ENCODE data around the gene TRAPPC4.
"Not testable (repeated sequence)": the region's sequence is repeated elsewhere in the genome, so short reads cannot be mapped to it uniquely, and the experiment has no call there.

The TRAPPC4 gene, protein sequence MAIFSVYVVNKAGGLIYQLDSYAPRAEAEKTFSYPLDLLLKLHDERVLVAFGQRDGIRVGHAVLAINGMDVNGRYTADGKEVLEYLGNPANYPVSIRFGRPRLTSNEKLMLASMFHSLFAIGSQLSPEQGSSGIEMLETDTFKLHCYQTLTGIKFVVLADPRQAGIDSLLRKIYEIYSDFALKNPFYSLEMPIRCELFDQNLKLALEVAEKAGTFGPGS

DNA sequence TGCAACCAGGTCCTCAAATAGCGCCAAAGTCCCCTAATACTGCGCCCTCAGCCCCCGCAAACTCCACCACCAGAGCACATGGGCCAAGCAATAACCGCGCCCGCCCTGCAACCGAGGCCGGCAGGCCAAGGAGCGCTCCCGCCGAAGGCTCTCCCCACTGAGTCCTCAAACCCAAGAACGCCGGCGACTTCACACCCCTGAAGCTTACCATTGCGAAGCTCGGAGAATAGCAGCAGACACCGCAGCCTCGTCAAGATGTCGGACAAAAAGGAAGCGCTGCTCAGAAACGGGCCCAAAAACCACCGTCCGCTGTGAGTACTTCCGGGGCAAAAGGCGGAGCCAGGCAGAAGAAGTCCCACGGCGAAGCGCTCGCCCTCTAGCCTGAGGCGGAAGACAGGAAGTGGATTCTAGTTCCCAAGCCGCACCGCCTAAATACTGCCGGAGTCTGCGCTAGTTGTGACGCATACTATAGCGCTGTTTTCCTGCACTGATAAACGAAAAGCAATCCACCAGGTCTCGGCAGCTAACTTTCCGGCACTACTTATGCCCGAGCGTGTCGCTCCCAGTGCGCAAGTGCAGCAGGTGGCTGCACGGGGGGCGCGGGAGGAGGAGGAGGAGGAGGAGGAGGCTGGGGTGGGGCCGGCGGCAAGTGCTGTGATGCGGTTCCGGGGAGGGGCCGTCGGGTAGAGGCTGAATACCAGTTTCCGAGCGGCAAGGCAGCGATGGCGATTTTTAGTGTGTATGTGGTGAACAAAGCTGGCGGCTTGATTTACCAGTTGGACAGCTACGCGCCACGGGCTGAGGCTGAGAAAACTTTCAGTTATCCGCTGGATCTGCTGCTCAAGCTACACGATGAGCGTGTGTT lies at the start of gene TRAPPC4, which contains the start of gene RPS25:
TSS of gene TRAPPC4 (plus strand) at position 693 of the 865 bp plus-strand sequence. CDS start at position 723, 30 bp downstream.
TSS of gene RPS25 (minus strand) at position 270 of the 865 bp plus-strand sequence. CDS start at position 211, 59 bp downstream.
- DNase-seq: peak; percentile 97

DNA sequence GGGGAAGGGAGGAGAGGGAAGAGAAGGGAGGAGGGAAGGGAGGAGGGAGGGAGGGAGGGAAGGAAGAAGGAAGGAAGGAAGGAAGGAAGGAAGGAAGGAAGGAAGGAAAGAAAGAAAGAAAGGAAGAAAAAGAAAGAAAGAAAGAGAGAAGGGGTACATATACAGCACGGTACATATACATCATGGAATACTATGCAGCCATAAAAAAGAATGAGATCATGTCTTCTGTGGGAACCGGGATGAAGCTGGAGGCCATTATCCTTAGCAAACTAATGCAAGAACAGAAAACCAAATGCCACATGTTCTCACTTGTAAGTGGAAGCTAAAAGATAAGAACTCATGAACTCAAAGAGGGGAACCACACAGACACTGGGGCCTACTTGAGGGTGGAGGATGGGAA lies 49.1 kb upstream of the TRAPPC4 start:
- DNase-seq: not testable (repeated sequence)

DNA sequence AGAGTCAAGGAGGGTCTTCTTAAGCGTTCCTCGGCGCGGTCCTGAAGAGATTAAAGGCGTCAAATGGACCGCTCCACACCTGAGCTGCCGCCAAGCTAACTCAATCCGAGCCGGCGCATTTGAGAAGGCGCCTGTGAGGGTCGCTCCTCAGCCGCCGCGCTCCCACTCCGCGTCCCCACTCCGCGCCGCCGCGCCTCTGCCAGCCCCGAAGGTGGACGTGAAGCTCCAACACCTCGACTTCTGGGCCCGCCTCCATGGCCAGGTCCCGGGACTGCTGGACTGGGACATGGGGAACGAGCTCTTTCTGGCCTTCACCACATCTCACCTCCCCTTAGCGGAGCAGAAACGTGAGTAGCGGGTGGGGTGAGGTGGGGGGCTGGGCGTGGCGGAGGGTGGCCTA lies 46.9 kb upstream of the TRAPPC4 start, which contains the start of gene FOXR1:
TSS of gene FOXR1 (plus strand) at position 116 of the 400 bp plus-strand sequence. CDS start at position 287, 171 bp downstream.
- DNase-seq: no peak

DNA sequence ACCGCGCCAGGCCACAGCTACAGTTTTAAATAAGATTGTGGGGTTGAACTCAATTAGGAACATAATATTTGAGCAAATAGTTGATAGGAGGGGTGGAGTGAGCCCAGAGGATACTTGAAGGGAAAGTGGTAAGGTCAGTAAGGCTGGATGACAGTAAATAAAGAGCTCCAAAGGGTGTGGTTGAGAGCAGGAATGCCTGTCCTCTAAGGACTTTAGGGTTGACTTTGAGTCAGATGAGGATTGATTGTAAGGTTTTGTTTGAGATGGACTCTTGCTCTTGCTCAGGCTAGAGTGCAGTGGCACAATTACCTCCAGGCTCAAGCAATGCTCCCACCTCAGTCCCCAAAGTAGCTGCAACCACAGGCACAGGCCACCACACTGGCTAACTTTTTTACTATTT lies 44.6 kb upstream of the TRAPPC4 start:
- no peak for DNase-seq

DNA sequence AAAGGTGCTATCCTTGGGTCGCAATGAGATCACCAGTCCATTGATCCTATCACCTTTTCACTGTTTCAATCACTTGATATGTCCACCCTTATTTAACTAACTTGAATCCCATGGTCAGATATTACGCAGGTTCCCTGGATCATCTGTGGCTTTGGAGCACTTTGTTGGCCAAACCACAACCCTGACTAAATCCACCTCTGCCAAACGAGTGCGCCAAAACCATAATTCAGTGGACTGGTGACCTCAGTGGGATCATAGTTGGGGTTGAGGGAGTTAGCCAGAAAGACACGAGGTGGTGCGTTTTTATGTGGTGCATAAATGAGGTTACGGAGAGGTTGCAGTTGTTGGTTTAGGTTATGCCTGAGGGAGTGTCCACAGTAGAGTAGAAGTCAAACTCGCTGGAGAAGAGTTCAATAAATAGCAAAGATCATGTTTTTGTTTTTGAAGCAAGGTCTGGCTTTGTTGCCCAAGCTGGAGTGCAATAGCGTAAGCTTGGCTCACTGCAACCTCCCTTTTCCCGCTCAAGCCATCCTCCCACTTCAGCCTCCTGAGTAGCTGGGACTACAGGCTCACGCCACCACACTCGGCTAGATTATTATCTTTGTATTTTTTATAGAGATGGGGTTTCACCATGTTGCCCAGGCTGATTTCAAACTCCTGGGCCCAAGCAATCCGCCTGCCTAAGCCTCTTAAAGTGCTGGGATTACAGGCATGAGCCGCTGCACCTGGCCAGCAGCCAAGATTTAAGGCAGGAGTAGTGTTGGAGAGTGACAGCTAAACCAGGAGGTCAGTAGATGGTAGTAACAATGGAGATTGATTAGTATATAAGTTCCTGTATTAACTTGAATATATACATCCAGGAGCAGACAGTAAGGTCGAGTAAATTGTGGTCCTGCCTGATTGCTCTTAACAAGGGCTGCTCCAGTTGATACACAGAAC lies 42.5 kb upstream of the TRAPPC4 start:
- DNase-seq: no peak

DNA sequence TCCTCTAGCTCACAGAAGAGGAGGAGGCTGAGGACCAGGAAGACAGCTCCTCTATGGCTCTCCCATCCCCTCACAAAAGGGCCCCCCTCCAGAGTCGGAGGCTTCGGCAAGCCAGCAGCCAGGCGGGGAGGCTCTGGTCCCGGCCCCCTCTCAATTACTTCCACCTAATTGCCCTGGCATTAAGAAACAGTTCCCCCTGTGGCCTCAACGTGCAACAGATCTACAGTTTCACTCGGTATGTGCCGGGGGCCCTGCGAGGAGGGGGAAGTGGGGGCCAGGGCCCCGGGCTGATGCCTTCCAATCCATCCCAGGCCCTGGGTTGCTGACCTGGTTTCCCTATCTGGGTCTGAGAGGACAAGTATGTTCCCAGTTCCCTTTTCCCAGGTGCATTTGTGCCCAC lies 39.1 kb upstream of the TRAPPC4 start:
- DNase-seq: no peak

DNA sequence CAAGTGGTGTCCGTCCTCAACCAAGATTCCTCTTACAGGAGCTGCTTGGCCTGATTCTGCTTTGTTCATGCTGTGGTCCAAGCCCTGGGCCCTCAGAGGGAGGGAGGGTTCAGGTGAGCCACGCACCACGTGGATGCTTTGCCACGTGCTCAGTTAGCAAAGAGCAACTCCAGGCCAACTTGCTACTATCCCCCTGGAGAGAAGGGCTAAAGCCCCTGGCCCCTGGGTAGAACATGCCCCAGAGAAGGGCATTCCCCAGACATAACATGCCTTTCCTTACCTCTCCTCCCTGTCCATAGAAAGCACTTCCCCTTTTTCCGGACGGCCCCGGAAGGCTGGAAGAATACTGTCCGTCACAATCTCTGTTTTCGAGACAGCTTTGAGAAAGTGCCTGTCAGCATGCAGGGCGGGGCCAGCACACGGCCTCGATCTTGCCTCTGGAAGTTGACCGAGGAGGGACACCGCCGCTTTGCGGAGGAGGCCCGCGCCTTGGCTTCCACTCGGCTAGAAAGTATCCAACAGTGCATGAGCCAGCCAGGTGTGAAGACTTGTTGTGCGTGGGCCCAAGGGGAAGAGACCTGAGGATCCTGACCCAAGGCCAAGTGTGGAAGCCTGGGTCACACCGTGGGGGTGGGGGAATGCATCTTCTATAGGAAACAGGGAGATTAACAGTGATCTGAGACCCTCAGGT lies 38.2 kb upstream of the TRAPPC4 start:
- no peak for DNase-seq

DNA sequence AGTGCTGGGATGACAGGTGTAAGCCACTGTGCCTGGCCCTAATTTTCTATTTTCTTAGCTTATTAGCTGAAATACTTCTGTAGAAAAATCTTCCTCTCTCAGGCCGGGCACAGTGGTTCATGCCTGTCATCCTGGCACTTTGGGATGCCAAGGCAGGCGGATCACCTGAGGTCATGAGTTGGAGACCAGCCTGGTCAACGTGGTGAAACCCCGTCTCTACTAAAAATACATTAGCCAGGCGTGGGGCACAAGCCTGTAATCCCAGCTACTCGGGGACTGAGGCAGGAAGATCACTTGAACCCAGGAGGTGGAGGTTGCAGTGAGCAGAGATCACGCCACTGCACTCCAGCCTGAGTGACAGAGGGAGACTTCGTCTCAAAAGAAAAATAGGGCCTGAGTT lies 34.2 kb upstream of the TRAPPC4 start:
- not testable (repeated sequence) for DNase-seq

DNA sequence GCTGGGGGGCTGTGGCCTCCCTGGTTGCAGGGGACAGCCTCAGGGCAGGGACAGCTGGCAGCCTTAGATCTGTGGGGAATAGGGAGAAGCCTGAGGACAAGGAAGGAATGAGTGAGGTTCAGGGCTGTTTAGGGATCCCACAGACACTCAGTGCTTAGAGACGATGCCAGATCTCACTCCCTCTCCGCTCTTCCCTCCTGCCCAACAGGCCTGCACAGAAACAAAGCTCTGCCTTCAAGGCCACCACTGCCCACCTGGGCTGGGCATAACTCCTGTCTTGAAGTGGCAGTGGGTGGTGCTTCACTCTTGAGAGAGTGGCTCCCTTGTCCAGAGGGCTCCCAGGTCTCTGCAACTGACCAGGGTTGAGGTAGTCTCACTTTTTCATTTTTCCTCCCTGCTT lies 33.7 kb upstream of the TRAPPC4 start:
- no peak for DNase-seq

DNA sequence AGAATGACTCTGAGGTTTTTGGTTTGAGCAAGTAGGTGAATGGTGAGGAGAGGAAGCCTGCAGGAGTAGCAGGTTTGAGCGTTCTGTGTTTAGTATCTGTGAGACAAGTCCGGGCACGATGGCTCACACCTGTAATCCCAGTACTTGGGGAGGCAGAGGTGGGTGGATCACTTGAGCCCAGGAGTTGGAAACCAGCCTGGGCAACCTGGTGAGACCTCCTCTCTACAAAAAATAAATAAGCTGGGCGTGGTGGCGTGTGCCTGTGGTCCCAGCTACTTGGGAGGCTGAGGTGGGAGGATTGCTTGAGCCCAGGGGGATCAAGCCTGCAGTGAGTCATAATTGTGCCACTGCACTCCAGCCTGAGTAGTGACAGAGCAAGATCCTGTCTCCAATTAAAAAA lies 30.3 kb upstream of the TRAPPC4 start:
- DNase-seq: no peak

DNA sequence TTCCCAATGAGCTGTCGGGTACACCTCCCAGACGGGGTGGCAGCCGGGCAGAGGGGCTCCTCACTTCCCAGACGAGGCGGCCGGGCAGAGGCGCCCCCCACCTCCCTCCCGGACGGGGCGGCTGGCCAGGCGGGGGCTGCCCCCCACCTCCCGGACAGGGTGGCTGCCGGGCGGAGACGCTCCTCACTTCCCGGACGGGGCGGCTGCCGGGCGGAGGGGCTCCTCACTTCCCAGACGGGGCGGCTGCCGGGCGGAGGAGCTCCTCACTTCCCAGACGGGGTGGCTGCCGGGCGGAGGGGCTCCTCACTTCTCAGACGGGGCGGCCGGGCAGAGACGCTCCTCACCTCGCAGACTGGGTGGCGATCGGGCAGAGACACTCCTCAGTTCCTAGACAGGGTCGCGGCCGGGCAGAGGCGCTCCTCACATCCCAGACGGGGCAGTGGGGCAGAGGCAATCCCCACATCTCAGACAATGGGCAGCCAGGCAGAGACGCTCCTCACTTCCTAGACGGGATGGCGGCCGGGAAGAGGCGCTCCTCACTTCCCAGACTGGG lies 27.0 kb upstream of the TRAPPC4 start:
- not testable (repeated sequence) for DNase-seq

DNA sequence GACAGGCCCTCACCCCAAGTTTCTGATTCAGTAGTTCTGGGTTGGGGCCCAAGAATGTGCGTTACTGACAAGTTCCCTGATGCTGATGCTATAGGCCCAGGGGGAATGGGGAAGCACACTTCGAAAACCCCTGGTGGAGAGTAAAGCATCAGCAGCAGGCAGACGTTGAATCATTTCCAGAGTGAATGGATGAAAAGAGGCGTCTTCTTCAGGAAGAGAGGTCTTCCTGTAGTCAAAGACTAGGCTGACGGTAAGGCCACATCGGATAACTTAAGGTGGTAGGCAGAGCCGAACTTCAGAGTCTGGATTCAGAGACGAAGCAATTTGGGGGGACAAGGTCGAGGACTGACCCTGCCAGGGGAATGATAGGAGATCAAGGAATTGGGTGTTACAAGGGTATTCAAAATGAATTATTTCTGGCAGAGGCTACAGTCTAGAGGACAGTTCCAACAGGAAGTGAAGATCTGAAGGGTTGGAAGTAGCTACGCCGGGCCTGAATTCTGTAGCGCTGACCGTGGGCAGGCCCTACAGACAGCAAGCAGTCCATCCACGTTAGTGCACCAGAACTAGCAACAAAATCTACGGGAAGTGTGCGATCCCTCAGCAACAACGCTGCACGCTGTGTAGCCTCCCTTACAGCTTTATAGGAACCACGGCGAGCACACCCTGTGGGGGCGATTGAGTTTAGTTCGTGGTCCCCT lies 21.5 kb upstream of the TRAPPC4 start:
- peak; percentile 78 for DNase-seq

DNA sequence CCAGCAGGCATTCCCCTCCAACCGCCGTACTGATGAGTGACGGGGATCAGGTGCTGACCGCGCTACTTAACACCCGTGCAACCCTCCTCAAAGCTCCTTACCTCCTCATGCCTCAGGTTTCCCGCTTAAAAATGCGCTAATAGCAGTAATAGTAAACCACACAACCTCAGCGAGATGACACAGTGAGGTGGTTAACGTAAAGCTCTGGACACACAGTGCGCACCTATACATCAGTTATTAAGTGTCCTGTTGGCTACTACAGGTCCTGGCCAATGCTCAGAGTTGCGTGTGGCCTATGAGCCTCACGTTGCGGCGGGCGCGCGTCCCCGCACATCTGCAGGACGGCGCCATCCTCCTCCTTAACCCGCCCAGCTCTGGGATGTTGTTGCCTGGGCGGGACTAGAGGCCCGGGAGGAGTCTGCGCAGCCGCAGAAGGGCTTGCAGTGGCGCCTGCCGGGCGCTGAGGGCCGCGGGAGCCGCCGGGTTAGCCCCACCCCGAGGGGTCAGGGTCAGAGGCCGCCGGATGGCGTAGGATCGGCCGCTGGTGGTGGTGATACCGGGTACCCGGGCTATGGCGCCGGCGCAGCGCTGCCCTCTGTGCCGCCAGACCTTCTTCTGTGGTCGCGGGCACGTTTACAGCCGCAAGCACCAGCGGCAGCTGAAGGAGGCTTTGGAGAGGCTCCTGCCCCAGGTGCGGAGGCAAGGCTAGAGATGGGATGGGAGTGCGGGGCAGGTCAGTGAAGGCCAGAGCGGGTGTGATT lies 20.8 kb upstream of the TRAPPC4 start, which contains the start of gene CENATAC:
TSS of gene CENATAC (plus strand) at position 512 of the 761 bp plus-strand sequence. CDS start at position 572, 60 bp downstream.
- peak; percentile 98 for DNase-seq

DNA sequence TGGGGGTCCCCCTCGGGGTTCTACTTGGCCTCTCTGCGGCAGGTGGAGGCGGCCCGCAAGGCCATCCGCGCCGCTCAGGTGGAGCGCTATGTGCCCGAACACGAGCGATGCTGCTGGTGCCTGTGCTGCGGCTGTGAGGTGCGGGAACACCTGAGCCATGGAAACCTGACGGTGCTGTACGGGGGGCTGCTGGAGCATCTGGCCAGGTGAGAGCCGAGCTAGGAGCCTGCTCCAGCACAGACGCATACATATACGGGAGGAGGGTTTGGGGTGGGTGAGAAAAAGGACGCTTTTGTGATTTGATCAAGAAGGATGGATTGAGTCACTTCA lies 20.2 kb upstream of the TRAPPC4 start:
- DNase-seq: no peak

DNA sequence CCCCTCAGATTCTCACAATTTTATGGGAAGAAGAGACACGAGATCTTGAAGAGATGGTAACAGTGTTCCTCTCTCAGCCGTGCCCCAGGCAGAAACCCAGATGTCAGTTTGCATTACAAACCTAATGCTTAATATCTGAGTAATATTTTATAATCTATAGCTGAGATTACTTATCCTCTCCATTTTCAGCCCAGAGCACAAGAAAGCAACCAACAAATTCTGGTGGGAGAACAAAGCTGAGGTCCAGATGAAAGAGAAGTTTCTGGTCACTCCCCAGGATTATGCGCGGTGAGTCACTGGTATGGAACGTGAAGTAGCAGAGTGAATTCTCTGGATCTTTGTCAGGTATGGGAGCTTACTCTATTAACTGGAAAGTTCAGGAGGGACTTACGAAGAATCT lies 19.7 kb upstream of the TRAPPC4 start:
- DNase-seq: no peak

DNA sequence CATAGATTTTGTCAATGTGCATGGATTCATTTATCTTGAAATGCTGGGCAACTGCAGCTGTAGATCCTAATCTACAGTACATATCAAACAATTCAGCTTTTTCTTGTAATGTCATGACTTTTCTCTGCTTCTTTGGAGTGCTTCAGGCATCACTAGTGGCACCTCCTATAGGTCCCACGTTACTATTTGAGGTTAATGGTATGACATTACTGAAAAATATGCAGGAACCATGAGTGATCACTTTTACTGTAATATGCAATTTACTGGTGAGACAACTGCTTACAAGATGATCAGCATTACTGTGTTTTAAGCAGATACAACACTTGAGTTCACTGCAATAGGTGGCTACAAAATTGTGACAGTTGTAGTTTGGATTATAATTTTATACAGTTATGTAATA lies 17.7 kb upstream of the TRAPPC4 start:
- no peak for DNase-seq

DNA sequence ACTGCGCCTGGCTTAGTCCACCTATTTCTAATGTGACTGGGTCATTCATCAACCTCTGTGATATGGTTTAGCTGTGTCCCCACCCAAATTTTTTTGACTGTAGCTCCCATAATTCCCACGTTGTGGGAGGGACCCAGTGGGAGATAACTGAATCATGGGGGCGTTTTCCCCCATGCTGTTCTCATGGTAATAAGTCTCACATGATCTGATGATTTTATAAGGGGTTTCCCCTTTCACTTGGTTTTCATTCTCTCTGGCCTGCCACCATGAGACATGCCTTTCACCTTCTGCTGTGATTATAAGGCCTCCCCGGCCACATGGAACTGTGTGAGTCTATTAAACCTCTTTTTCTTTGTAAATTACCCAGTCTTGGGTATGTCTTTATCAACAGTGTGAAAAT lies 11.9 kb upstream of the TRAPPC4 start:
- no peak for DNase-seq

DNA sequence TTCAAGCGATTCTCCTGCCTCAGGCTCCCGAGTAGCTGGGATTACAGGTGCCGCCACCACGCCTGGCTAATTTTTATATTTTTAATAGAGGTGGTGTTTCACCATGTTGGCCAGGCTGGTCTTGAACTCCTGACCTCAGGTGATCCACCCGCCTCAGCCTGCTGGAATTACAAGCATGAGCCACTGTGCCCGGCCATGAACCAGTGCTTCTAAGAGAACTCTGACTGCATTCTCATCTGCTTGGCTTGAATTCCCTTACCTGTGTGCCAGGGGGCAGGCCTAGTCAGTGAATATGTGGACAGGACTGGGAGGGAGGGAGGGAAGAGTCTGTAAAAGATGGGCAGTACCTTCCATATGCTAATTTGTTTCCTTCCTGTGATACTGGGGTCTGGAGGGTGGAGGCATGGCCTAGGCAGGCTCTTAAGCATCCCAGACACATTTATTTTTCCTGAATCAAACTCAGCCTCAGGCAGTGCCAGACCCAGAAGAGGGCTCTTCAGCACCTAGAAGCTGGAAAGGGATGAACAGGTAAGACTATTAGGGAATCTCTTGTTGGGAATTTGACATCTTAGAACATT lies 7.0 kb upstream of the TRAPPC4 start:
- DNase-seq: no peak

DNA sequence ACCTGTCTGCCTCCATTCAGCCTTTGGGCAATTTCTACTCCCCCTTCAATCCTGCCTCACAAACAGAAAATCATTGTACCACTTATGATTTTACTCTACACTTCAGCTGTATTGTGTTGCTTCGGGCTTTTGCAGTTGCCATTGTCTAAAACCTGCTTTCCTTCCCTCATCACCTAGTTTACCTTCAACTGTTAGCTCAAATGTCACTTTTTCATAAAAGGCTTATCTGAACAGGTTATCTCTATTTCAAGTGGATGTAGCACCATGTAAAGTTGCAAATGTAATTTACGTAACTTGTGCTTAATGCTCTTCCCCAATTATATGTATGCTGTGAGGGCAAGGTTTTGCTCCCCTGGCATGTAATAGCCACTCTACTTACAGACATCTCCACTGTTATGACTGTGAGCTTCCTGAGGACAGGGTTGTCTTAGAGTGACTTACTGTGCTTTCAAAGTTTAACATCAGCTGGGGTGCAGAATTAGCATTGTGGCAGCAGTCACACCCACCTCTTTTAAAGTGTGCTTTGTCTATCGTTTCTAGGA lies 5.9 kb upstream of the TRAPPC4 start:
- DNase-seq: no peak
